Esophagus squamous epithelium (tissue), 4 donors: ENCODE data around the gene CUBN.

Experiments
- CTCF ChIP-seq, 6 experiments: fragments of 450-650 bp in 4 of 6; fragments of 200-600 bp in 2 of 6; sonication (generic) in 2 of 6; IDR thresholded peaks; one replicate each; pipeline ENCODE4 v1.5.1; 2016 to 2019; ENCODE audit warnings: antibody characterized with exemption in 6 of 6, mild to moderate bottlenecking in 4 of 6, moderate library complexity in 4 of 6
- POLR2A ChIP-seq, 4 donors: fragments of 450-650 bp; IDR thresholded peaks; one replicate each; pipeline ENCODE4 v1.6.1; 2017; ENCODE audit warnings: antibody characterized with exemption in 4 of 4, mild to moderate bottlenecking in 4 of 4, moderate library complexity in 3 of 4

GRCh38 chr10:16905320-16905719 lies 224.3 kb downstream of the CUBN start:
- TF ChIP-seq CTCF (IDR thresholded peaks at IDR 0.05) (no peak), POLR2A (IDR thresholded peaks at IDR 0.05) (no peak)
